GM20000 (cell line): ENCODE data around the gene TSSK6.

Source experiments
- DNase-seq: peaks from one replicate; pipeline ENCODE4 v3.0.0; 2012; ENCODE audit warnings: low spot score
- TF ChIP-seq, protein P1 (sequence below): IDR thresholded peaks from 2 replicates; pipeline ENCODE4 v1.5.1; 2012; ENCODE audit warnings: mild to moderate bottlenecking, control low read depth; ENCODE audit errors: extremely low read depth, missing control alignments

The TSSK6 gene

GRCh38 chr19:19548915-19549759 lies 33.8 kb upstream of the TSSK6 start:
- TF ChIP-seq, protein P1, sequence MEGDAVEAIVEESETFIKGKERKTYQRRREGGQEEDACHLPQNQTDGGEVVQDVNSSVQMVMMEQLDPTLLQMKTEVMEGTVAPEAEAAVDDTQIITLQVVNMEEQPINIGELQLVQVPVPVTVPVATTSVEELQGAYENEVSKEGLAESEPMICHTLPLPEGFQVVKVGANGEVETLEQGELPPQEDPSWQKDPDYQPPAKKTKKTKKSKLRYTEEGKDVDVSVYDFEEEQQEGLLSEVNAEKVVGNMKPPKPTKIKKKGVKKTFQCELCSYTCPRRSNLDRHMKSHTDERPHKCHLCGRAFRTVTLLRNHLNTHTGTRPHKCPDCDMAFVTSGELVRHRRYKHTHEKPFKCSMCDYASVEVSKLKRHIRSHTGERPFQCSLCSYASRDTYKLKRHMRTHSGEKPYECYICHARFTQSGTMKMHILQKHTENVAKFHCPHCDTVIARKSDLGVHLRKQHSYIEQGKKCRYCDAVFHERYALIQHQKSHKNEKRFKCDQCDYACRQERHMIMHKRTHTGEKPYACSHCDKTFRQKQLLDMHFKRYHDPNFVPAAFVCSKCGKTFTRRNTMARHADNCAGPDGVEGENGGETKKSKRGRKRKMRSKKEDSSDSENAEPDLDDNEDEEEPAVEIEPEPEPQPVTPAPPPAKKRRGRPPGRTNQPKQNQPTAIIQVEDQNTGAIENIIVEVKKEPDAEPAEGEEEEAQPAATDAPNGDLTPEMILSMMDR, result no peak
- DNase-seq, result no peak

DNA sequence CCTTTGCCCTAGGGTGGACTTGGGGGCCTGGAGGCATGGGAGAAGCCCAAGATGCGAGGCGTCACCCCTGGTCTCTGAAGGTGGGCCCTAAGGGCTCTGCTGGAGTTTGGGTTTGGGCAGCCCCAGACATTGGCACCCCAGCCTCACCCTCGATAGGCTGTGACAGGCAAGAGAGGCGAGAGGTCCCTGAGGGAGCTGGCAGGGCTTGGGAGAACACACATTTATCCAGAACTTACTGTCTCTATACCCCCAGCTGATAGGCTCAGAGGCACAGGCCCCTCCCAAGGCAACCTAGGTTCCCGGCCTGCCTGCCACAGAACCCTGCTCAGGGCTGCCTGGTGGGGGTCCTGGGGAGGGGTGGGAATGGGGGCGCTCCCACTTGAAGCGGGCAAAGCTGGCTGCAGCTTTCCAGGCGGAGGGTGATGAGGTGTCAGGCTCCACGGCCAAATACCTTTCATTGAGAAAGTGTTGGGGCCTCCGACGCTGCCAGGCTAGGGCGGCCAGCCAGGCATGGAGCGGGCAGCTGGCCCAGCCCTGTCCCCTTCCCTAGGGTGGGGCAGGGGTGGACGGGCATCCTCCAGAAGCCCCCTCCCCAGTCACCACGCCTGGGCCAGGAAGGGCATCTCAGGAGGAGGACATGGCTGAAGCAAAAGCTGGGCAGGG lies 32.5 kb upstream of the TSSK6 start:
- DNase-seq, result no peak
- TF ChIP-seq, protein P1, result no peak

DNA sequence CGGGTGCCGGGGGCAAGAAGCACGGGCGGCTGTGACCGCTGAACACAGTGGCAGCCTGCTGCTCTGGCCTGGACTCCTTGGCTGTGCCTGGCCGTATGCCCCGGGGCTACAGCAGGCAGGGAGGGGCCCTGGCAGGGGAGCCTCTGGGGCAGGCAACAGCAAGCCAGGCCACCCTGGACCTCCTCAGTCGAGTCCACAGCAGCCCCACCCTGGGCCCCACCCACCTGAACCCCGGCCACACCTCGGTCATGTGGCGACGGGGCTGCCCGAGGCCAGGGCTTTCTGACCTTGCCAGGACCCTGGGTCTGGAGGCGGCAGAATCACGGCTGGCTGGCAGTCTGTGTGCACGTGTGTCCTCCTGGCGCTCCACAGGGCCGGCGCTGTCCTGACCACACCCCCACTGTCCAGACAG lies 31.4 kb upstream of the TSSK6 start:
- no peak for DNase-seq
- TF ChIP-seq, protein P1, result no peak

- no peak for DNase-seq
- TF ChIP-seq, protein P1, result no peak
These were observed 30.4 kb upstream of the TSSK6 start for GRCh38 chr19:19545707-19546106.

GRCh38 chr19:19544954-19545591 lies 29.7 kb upstream of the TSSK6 start:
- TF ChIP-seq, protein P1, result no peak

DNA sequence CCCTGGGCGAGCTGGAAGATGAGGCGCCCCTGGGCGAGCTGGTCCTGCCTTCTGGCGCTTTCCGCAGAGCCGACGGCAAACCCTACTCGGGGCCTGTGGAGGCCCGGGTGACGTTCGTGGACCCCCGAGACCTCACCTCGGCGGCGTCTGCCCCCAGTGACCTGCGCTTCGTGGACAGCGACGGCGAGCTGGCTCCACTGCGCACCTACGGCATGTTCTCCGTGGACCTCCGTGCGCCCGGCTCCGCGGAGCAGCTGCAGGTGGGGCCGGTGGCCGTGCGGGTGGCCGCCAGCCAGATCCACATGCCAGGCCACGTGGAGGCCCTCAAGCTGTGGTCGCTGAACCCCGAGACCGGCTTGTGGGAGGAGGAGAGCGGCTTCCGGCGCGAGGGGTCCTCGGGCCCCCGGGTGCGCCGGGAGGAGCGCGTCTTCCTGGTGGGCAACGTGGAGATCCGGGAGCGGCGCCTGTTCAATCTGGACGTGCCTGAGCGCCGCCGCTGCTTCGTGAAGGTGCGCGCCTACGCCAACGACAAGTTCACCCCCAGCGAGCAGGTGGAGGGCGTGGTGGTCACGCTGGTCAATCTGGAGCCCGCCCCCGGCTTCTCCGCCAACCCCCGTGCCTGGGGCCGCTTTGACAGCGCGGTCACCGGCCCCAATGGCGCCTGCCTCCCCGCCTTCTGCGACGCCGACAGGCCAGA lies 29.1 kb upstream of the TSSK6 start:
- DNase-seq, result no peak
- TF ChIP-seq, protein P1, result no peak

More at GRCh38 chr19:19544954-19545591, 29.7 kb upstream of the TSSK6 start:
- DNase-seq, result no peak
